Fibroblast of pulmonary artery (primary cell): ENCODE data around the gene ENTPD1.
"Not testable (repeated sequence)": the region's sequence is repeated elsewhere in the genome, so short reads cannot be mapped to it uniquely, and the experiment has no call there.

ENCODE experiments used
- DNase-seq: peaks from one replicate; pipeline ENCODE4 v3.0.0-alpha.2; 2010; ENCODE audit warnings: low read depth
- H3K4me3 ChIP-seq: replicated peaks from 2 replicates; pipeline ENCODE4 v1.5.1; 2011; ENCODE audit warnings: low read depth, mild to moderate bottlenecking, control low read depth, low read length, moderate library complexity
- TF ChIP-seq, protein P1 (sequence below): IDR thresholded peaks from 2 replicates; pipeline ENCODE4 v1.5.1; 2011; ENCODE audit warnings: mild to moderate bottlenecking, control low read depth, low read length, inconsistent platforms; ENCODE audit errors: missing control alignments

The ENTPD1 gene

DNA sequence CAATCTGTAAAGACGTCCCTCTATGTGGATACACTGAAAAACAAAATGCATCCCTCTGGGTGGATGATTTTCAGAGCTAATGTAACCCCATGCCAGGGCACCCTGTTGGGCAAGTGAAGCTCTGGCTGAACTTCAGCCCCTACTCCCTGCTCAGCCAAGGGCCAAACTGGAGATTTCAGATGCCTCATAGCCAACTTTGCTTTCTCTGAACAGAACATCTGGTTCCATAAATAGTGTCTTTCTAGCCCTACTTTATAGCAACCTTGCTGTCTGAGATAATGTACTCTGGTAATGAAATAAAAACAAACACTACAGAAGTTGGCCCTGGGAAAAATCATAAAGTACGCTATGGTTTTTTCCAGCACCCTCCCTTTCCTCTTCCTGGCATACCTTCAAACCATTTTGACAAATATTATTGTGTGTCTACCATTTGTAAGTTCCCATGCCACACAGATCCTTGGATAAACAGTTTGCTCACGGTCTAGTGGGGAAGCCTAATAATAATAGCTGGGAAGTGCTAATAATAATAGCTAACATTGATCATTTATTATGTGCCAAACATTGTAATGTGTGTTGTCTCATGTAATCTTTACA lies 3.4 kb downstream of the ENTPD1 start:
- no peak overlapping the region for H3K4me3 ChIP-seq
- TF ChIP-seq, protein P1, sequence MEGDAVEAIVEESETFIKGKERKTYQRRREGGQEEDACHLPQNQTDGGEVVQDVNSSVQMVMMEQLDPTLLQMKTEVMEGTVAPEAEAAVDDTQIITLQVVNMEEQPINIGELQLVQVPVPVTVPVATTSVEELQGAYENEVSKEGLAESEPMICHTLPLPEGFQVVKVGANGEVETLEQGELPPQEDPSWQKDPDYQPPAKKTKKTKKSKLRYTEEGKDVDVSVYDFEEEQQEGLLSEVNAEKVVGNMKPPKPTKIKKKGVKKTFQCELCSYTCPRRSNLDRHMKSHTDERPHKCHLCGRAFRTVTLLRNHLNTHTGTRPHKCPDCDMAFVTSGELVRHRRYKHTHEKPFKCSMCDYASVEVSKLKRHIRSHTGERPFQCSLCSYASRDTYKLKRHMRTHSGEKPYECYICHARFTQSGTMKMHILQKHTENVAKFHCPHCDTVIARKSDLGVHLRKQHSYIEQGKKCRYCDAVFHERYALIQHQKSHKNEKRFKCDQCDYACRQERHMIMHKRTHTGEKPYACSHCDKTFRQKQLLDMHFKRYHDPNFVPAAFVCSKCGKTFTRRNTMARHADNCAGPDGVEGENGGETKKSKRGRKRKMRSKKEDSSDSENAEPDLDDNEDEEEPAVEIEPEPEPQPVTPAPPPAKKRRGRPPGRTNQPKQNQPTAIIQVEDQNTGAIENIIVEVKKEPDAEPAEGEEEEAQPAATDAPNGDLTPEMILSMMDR: no peak
- DNase-seq: no peak

DNA sequence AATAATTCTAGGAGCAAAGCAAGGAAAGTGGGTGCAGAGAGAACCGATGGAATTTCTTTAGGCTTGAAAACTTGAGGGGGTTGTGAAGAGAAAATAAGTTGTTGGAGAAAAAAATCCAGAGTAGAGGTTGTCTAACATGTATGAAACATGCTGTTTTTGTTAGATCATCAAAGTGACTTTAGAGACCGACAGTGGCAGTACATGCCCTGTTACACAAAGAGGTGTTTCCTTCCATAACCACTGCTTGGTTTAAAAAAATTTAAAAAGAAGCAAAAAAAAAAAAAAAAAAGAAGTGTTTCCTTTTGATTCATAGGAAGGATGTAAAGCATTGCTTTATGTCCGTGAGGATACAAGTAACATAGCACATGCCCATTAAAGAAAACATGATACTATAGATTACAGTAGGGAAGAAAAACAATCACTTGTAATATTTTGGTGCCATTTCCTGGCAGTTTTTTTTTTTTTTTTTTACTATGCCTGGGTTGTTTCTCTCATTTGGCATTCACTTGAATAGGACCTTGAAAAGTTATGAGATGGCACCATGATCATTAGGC lies 6.1 kb downstream of the ENTPD1 start:
- no peak for DNase-seq
- TF ChIP-seq, protein P1: no peak
- H3K4me3 ChIP-seq: no peak overlapping the region

DNA sequence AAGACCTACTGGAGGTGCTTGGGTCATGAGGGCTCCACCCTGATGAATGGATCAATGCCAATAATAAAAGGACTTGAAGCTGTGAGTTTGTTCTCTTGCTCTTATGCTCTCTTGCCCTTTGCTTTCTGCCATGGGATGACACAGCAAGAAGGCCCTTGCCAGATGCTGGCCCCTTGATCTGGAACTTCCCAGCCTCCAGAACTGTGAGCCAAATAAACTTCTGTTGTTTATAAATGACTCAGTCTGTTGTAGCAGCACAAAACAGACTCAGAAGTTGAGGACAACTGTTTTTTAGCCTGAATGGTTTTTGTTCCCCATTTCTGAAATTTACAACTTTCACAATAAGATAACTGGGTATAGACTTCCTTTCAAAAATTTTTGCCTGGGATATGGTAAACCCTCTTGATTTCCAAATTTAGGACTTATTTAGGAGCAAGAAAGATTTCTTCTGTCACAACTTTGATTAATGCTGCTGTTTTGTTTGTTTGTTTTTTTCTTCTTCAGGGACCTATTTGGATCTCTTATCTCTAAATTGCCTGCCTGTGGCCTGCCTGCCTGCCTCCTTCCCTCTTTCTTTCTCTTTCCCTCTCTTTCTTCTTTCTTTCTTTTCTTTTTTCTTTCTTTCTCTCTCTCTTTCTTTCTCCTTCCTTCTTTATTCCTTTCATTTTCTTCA lies 12.1 kb downstream of the ENTPD1 start:
- peak; percentile 78 for DNase-seq
- TF ChIP-seq, protein P1: no peak
- H3K4me3 ChIP-seq: no peak overlapping the region

DNA sequence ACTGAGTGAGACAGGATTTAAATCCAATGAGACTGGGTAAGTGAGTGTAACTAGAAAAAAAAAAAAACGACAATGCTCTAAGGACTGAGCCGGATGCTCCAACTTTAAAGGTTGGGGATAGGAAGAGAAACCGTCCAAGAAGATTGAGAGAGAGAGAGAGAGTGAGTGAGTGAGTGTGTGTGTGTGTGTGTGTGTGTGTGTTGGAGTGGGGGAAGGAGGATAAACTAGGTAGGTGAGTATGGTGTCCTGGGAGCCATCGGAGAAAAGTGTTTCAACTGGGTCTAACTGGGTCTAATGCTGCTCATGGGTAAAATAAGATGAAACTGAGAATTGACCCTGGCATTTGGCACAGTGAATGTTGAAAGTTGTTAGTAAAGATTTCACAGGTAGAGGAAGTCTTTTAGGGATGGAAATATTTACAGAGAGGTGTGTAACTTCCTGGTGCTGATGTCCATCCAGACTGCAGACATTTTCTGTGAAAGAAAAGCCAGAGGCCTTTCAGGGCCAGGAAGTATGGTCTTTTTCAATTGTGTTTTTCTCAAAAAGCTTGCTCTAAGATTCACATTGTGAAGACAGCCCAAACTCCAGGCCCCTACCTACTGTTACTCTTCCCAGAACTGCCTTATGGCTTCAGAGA lies 14.2 kb downstream of the ENTPD1 start:
- DNase-seq: no peak
- H3K4me3 ChIP-seq: no peak overlapping the region
- TF ChIP-seq, protein P1: no peak

DNA sequence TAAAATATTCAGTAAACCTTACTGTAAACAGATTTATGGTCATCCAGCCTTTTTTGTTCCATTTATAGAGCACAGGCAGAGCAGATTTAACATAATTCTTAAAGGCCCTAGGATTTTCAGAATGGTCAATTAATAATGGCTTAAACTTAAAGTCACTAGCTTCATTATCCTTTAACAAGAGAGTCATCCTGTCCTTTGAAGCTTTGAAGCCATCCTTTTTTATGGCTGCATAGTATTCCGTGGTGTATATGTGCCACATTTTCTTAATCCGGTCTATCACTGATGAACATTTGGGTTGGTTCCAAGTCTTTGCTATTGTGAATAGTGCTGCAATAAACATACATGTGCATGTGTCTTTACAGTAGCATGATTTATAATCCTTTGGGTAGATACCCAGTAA lies 17.5 kb downstream of the ENTPD1 start:
- H3K4me3 ChIP-seq, DNase-seq: not testable (repeated sequence)

DNA sequence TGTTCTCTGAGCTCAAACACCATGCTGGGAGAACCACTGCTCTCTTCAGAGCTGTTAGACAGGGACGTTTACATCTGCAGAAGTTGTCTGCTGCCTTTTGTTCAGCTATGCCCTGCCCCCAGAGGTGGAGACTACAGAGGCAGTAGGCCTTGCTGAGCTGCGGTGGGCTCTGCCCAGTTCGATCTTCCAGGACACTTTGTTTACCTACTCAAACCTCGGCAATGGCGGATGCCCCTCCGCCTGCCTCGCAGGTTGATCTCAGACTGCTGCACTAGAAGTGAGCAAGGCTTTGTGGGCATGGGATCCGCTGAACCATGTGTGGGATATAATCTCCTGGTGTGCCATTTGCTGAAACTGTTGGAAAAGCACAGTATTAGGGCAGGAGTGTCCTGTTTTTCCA lies 21.7 kb downstream of the ENTPD1 start:
- not testable (repeated sequence) for DNase-seq, H3K4me3 ChIP-seq

DNA sequence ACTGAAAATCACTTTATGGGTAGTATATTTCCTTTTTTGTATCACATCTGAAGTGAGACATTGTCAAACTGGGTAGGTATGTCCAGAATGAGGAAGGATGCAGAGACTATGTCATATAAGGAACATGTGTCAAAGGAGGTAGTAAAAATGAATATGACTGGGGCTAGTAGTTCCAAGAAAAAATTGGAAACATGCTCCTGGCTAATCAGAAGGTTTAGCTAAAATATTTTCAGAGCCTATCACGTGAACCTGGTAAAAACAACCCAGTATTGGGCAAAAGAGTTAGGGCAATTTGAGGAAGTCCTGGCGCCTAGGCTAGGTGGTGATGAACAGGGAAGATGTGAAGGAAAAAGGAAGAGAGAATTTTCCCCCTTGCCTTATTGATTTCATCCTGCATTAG lies 26.4 kb downstream of the ENTPD1 start:
- TF ChIP-seq, protein P1: no peak
- DNase-seq: no peak

DNA sequence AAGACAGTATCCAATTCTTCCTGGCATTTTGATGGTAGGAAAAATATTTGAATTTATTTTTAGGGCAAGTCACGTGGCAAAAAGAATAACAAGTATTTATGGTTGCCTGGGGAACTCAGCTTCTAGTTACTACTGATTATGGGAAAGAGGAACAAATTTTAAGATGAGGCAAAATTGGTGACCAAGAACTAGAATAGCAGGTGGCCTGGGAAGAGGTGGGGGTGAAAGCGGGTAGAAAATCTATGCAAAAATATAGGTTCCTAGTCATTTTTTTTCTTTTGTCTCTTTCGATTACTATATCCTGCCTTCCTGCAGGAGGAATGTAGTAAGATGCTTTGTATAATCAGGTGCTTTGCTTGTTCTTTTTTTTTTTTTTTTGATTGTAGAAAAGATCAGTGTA lies 27.8 kb downstream of the ENTPD1 start:
- DNase-seq: no peak
- TF ChIP-seq, protein P1: no peak
- H3K4me3 ChIP-seq: no peak overlapping the region

More for the DNA sequence above, 26.4 kb downstream of the ENTPD1 start:
- no peak overlapping the region for H3K4me3 ChIP-seq
